GM12891 (cell line): ENCODE data around the gene LYPD5.

ENCODE experiments used
- POLR2A ChIP-seq: IDR thresholded peaks from 2 replicates; pipeline ENCODE4 v1.6.1; 2011; ENCODE audit warnings: low read depth, low read length, control low read depth
- POLR2AphosphoS5 ChIP-seq: IDR thresholded peaks from 2 replicates; pipeline ENCODE4 v1.6.1; 2011; ENCODE audit warnings: low read depth, low read length, control low read depth
- TAF1 ChIP-seq: IDR thresholded peaks from 2 replicates; pipeline ENCODE4 v1.6.1; 2011; ENCODE audit warnings: low read depth, low read length, control low read depth

- no peak for TF ChIP-seq TAF1
- no peak for TF ChIP-seq POLR2A
- TF ChIP-seq POLR2AphosphoS5: no peak
Measured at GRCh38 chr19:43769256-43769655, 33.0 kb downstream of the LYPD5 start.
